Measurements from ENCODE around the gene IL17RB.

IL17RB gene

DNA sequence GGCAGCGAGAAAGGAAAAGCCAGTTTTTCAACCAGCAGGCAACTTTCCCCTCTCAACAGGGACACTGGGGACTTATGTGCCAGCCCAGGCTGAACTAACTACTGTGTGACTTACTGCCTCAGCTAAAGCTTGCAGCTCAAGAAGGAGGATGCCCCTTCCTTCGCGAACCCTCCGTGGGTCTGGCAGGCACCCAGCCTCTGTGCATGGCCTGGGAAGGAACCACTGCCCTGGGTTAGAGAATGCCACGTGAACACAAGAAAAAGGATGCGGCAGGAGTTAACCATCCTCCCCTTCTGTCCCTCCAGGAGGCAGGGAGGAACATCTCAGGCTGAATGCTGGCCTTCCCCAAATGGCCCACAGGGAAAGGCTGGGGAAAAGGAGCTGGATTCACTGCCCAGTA, 29.2 kb upstream of the IL17RB start:
- DNase-seq = no peak
- Histone ChIP-seq H3K79me1 (replicated peaks; ENCODE audit: low read length, poor library complexity, severe bottlenecking) (no peaks in the 10 kb centered on the region), H2BK12ac (ENCODE audit: low read length in 2 of 2) (no peak overlapping the region), H3K27ac (ENCODE audit: low read length, poor library complexity, severe bottlenecking) (no peak overlapping the region), H3K9ac (ENCODE audit: low read length) (no peak overlapping the region), H3K4me1 (ENCODE audit: control insufficient read depth, insufficient read depth, low read depth, low read length) (peaks cover 2% of the 10 kb centered on the region), H2BK15ac (ENCODE audit: low read depth, poor library complexity, severe bottlenecking) (no peak overlapping the region), H3K27me3 (ENCODE audit: control insufficient read depth in 1 of 2, insufficient read depth in 1 of 2, low read length in 2 of 2) (no peaks in the 10 kb centered on the region), H3K18ac (ENCODE audit: low read depth in 1 of 2, low read length in 2 of 2) (no peak overlapping the region), H2BK120ac (ENCODE audit: low read depth, low read length) (no peak overlapping the region), H2AK5ac (ENCODE audit: low read length, severe bottlenecking) (no peak overlapping the region), H4K91ac (ENCODE audit: low read length) (no peak overlapping the region), H3K14ac (ENCODE audit: low read length in 2 of 2) (no peak overlapping the region), H3K4ac (ENCODE audit: low read depth in 1 of 2, low read length in 2 of 2) (no peak overlapping the region), H2AFZ (ENCODE audit: low read depth, low read length) (no peak overlapping the region), H3K4me2 (ENCODE audit: low read length, poor library complexity, severe bottlenecking) (no peak overlapping the region), H3K23ac (ENCODE audit: low read length in 2 of 2) (no peak overlapping the region), H3K4me3 (ENCODE audit: insufficient read depth in 1 of 2, low read depth in 1 of 2, low read length in 2 of 2) (no peak overlapping the region), H4K8ac (ENCODE audit: low read length) (no peak overlapping the region), H3K9me3 (ENCODE audit: control insufficient read depth, low read length) (no peaks in the 10 kb centered on the region), H2BK5ac (ENCODE audit: low read depth, low read length, poor library complexity, severe bottlenecking) (no peak overlapping the region), H3K36me3 (ENCODE audit: control insufficient read depth in 1 of 2, insufficient read depth in 2 of 2, low read depth in 1 of 2, low read length in 2 of 2) (peaks cover 0 to 6% of the 10 kb centered on the region in 2 experiments)
- 87% methylated on average over 6 of the region's 6 CpGs for WGBS

DNA sequence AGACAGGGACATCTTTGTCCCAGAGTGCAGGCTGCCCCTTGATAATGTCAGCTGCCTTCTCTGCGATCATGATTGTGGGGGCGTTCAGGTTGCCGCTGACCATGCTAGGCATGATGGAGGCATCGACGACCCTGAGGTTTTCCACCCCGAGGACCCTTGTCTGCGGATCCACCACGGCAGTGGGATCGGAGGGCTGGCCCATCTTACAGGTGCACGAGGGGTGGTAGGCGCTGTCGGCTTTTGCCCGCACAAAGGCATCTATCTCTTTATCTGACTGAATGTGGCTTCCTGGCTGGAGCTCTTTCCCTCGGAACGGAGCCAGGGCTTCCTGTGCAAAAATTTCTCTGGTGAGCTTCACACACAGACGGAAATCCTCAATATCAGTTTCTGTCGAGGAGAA, 28.6 kb upstream of the IL17RB start:
- Histone ChIP-seq H3K14ac (ENCODE audit: low read length in 2 of 2) (peak overlapping the region in 1 of 2 experiments; percentile 82), H2BK120ac (ENCODE audit: low read depth, low read length) (no peak overlapping the region), H3K79me1 (replicated peaks; ENCODE audit: low read length, poor library complexity, severe bottlenecking) (no peaks in the 10 kb centered on the region), H3K4me2 (ENCODE audit: low read length, poor library complexity, severe bottlenecking) (no peak overlapping the region), H3K27ac (ENCODE audit: low read length, poor library complexity, severe bottlenecking) (no peak overlapping the region), H2AFZ (ENCODE audit: low read depth, low read length) (no peak overlapping the region), H3K4me1 (ENCODE audit: control insufficient read depth, insufficient read depth, low read depth, low read length) (peaks cover 2% of the 10 kb centered on the region), H3K4me3 (ENCODE audit: insufficient read depth in 1 of 2, low read depth in 1 of 2, low read length in 2 of 2) (no peak overlapping the region), H3K9me3 (ENCODE audit: control insufficient read depth, low read length) (no peaks in the 10 kb centered on the region), H4K8ac (ENCODE audit: low read length) (no peak overlapping the region), H2BK5ac (ENCODE audit: low read depth, low read length, poor library complexity, severe bottlenecking) (no peak overlapping the region), H2BK12ac (ENCODE audit: low read length in 2 of 2) (no peak overlapping the region), H3K23ac (ENCODE audit: low read length in 2 of 2) (no peak overlapping the region), H2AK5ac (ENCODE audit: low read length, severe bottlenecking) (no peak overlapping the region), H3K9ac (ENCODE audit: low read length) (no peak overlapping the region), H3K4ac (ENCODE audit: low read depth in 1 of 2, low read length in 2 of 2) (no peak overlapping the region), H4K91ac (ENCODE audit: low read length) (no peak overlapping the region), H3K18ac (ENCODE audit: low read depth in 1 of 2, low read length in 2 of 2) (no peak overlapping the region), H2BK15ac (ENCODE audit: low read depth, poor library complexity, severe bottlenecking) (no peak overlapping the region), H3K27me3 (ENCODE audit: control insufficient read depth in 1 of 2, insufficient read depth in 1 of 2, low read length in 2 of 2) (no peaks in the 10 kb centered on the region), H3K36me3 (ENCODE audit: control insufficient read depth in 1 of 2, insufficient read depth in 2 of 2, low read depth in 1 of 2, low read length in 2 of 2) (peaks cover 0 to 6% of the 10 kb centered on the region in 2 experiments)
- 92% methylated on average over 17 of the region's 17 CpGs for WGBS
- no peak for DNase-seq

DNA sequence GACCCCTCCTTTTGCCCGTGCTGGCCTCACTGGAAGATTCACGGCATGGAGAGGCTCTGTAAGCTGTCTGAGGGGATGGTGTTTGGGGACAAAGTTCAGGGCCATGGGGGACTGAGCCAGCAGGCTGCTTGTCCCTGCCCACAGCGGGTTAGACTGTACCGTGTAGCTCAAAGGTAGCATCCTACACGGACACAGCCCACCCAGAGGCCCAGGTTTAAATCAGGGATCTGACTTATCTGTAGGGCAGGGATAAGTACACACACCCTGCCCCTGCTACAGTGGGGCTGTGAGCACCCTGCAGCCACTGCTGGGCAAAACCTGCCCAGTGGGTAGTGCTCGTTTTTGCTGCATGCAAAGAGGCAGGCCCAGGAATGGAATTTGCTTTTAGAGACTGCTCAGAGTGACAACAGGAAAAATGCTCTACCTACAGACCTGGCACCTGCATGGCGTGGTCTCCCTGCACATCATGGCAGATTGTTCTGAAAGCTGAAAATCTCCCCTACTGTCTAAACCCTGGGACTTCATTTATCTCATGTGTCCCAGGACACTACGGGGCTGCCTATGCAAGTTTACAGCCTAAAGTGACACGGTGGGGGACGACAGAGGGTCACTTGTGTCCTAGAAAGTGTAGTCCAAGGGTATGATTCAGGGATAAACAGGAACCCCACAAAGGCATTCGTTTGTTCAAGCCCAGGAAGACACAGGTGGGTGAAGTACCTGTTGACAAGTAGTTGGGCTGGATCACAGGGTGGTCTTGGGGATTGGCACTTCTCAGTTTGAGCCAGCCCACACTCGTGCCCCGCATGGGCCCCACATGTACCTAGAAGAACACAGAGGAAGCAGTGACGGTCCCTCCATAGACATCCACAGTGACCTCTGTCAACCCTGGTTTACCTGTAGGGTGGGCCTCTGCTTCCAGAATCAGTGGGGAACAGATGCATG, 27.9 kb upstream of the IL17RB start:
- H4K8ac ChIP-seq (ENCODE audit: low read length) = no peak overlapping the region
- no peaks in the 10 kb centered on the region for H3K9me3 ChIP-seq (ENCODE audit: control insufficient read depth, low read length)
- H3K4me2 ChIP-seq (ENCODE audit: low read length, poor library complexity, severe bottlenecking) = no peak overlapping the region
- H3K4me1 ChIP-seq (ENCODE audit: control insufficient read depth, insufficient read depth, low read depth, low read length) = peaks cover 2% of the 10 kb centered on the region
- H3K36me3 ChIP-seq (ENCODE audit: control insufficient read depth in 1 of 2, insufficient read depth in 2 of 2, low read depth in 1 of 2, low read length in 2 of 2) = peaks cover 0 to 6% of the 10 kb centered on the region in 2 experiments
- no peaks in the 10 kb centered on the region for H3K79me1 ChIP-seq (replicated peaks; ENCODE audit: low read length, poor library complexity, severe bottlenecking)
- no peak overlapping the region for H3K23ac ChIP-seq (ENCODE audit: low read length in 2 of 2)
- no peak overlapping the region for H2BK15ac ChIP-seq (ENCODE audit: low read depth, poor library complexity, severe bottlenecking)
- no peak overlapping the region for H2AK5ac ChIP-seq (ENCODE audit: low read length, severe bottlenecking)
- 82% methylated on average over 14 of the region's 14 CpGs for WGBS
- no peak overlapping the region for H3K14ac ChIP-seq (ENCODE audit: low read length in 2 of 2)
- no peak overlapping the region for H2BK120ac ChIP-seq (ENCODE audit: low read depth, low read length)
- no peak overlapping the region for H3K4me3 ChIP-seq (ENCODE audit: insufficient read depth in 1 of 2, low read depth in 1 of 2, low read length in 2 of 2)
- H2BK5ac ChIP-seq (ENCODE audit: low read depth, low read length, poor library complexity, severe bottlenecking) = no peak overlapping the region
- H3K9ac ChIP-seq (ENCODE audit: low read length) = no peak overlapping the region
- H4K91ac ChIP-seq (ENCODE audit: low read length) = no peak overlapping the region
- no peaks in the 10 kb centered on the region for H3K27me3 ChIP-seq (ENCODE audit: control insufficient read depth in 1 of 2, insufficient read depth in 1 of 2, low read length in 2 of 2)
- no peak overlapping the region for H3K27ac ChIP-seq (ENCODE audit: low read length, poor library complexity, severe bottlenecking)
- no peak overlapping the region for H2BK12ac ChIP-seq (ENCODE audit: low read length in 2 of 2)
- no peak overlapping the region for H3K4ac ChIP-seq (ENCODE audit: low read depth in 1 of 2, low read length in 2 of 2)
- no peak overlapping the region for H2AFZ ChIP-seq (ENCODE audit: low read depth, low read length)
- no peak for DNase-seq
- no peak overlapping the region for H3K18ac ChIP-seq (ENCODE audit: low read depth in 1 of 2, low read length in 2 of 2)

DNA sequence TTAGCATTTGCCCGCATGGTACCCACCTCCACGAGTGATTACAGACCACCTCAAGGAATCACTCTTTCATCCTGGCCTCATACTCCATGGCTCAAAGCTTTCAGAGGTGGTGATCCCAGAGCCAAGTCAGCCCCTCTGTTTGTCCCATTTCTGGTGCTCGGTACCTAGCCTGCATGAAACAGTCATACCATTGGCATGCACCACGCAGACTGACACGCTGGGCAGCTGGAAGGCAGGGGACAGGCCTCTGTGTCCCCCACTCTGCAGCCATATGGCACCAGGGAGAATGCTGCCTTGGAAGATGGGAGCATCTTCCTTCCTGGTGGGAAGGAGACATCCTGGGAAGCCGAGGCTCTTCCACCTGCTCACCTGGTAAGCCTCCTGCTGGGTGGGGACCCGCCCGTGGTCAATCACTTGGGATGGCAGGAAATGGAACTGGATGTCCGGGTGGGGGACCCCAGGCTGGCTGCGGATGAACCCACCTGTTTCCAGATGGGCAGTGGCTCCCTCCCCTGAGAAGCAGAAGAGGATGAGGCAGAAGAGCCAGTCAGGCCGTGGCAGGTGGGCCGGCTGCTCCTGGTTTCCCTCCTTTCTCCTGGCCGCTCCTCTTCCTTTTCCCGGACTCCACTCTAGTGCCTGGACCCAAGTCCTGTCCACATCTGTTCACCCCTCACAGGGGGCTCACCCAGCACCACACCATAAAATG, 27.1 kb upstream of the IL17RB start:
- 89% methylated on average over 14 of the region's 14 CpGs for WGBS
- no peak overlapping the region for H3K4me2 ChIP-seq (ENCODE audit: low read length, poor library complexity, severe bottlenecking)

More for the DNA sequence above, 27.1 kb upstream of the IL17RB start:
- Histone ChIP-seq H3K9ac (ENCODE audit: low read length) (no peak overlapping the region), H3K4ac (ENCODE audit: low read depth in 1 of 2, low read length in 2 of 2) (no peak overlapping the region), H3K4me3 (ENCODE audit: insufficient read depth in 1 of 2, low read depth in 1 of 2, low read length in 2 of 2) (no peak overlapping the region), H4K91ac (ENCODE audit: low read length) (no peak overlapping the region), H3K4me1 (ENCODE audit: control insufficient read depth, insufficient read depth, low read depth, low read length) (peaks cover 2% of the 10 kb centered on the region), H3K9me3 (ENCODE audit: control insufficient read depth, low read length) (no peaks in the 10 kb centered on the region), H2BK15ac (ENCODE audit: low read depth, poor library complexity, severe bottlenecking) (no peak overlapping the region), H3K14ac (ENCODE audit: low read length in 2 of 2) (no peak overlapping the region), H3K27ac (ENCODE audit: low read length, poor library complexity, severe bottlenecking) (no peak overlapping the region), H2BK120ac (ENCODE audit: low read depth, low read length) (no peak overlapping the region), H3K23ac (ENCODE audit: low read length in 2 of 2) (no peak overlapping the region), H4K8ac (ENCODE audit: low read length) (no peak overlapping the region), H2AFZ (ENCODE audit: low read depth, low read length) (no peak overlapping the region), H2BK12ac (ENCODE audit: low read length in 2 of 2) (no peak overlapping the region), H2AK5ac (ENCODE audit: low read length, severe bottlenecking) (no peak overlapping the region), H2BK5ac (ENCODE audit: low read depth, low read length, poor library complexity, severe bottlenecking) (no peak overlapping the region), H3K36me3 (ENCODE audit: control insufficient read depth in 1 of 2, insufficient read depth in 2 of 2, low read depth in 1 of 2, low read length in 2 of 2) (peaks cover 0 to 8% of the 10 kb centered on the region in 2 experiments), H3K79me1 (replicated peaks; ENCODE audit: low read length, poor library complexity, severe bottlenecking) (no peaks in the 10 kb centered on the region), H3K18ac (ENCODE audit: low read depth in 1 of 2, low read length in 2 of 2) (no peak overlapping the region), H3K27me3 (ENCODE audit: control insufficient read depth in 1 of 2, insufficient read depth in 1 of 2, low read length in 2 of 2) (no peaks in the 10 kb centered on the region)
- DNase-seq = no peak
